Gastrocnemius medialis (tissue), 4 donors: ENCODE results near the gene CIART. TPM values are rescaled to one million over a fixed set of nuclear protein-coding genes. Genes with fewer than 3 reads are reported as not detected.

Source experiments
- ATAC-seq, 2 donors: fragments of 150-250 bp; one replicate each; pipeline ENCODE4 v1.9.1; 2016
- DNase-seq, 2 donors: peaks; one replicate each; pipeline ENCODE4 v3.0.0-alpha.2; 2019
- H3K27ac ChIP-seq, 4 donors: fragments of 200-600 bp; sonication (generic); 1 replicate in 1 of 4; 2 replicates in 3 of 4; pipeline ENCODE4 v1.5.1; 2016 to 2018; ENCODE audit warnings: mild to moderate bottlenecking in 2 of 4, moderate library complexity in 1 of 4
- H3K27me3 ChIP-seq, 3 donors: fragments of 200-600 bp; sonication (generic) in 2 of 3; 1 replicate in 1 of 3; 2 replicates in 2 of 3; pipeline versions ENCODE4 v1.5.1 to v1.6.0; 2016 to 2019; ENCODE audit warnings: mild to moderate bottlenecking in 1 of 3, moderate library complexity in 1 of 3
- H3K36me3 ChIP-seq, 2 donors: fragments of 200-600 bp; sonication (generic) in 1 of 2; one replicate each; pipeline ENCODE4 v1.5.1; 2017 to 2018
- H3K4me1 ChIP-seq, 2 donors: fragments of 200-600 bp; sonication (generic) in 1 of 2; one replicate each; pipeline ENCODE4 v1.5.1; 2016 to 2017; ENCODE audit warnings: mild to moderate bottlenecking in 2 of 2
- H3K4me3 ChIP-seq, 4 donors: fragments of 200-600 bp; sonication (generic) in 3 of 4; 1 replicate in 1 of 4; 2 replicates in 3 of 4; pipeline ENCODE4 v1.5.1; 2016 to 2019; ENCODE audit warnings: mild to moderate bottlenecking in 2 of 4
- H3K9me3 ChIP-seq, 3 donors: fragments of 200-600 bp; sonication (generic) in 2 of 3; 1 replicate in 1 of 3; 2 replicates in 2 of 3; pipeline ENCODE4 v1.5.1; 2016 to 2019
- POLR2A ChIP-seq, 2 donors: fragments of 450-650 bp; IDR thresholded peaks; one replicate each; pipeline ENCODE4 v1.6.1; 2017; ENCODE audit warnings: antibody characterized with exemption in 2 of 2, mild to moderate bottlenecking in 2 of 2, moderate library complexity in 2 of 2
- in situ Hi-C, 4 donors: fragments of 200-750 bp; cut with MboI; loops; one replicate each; pipeline versions ENCODE4 v1.15.0 to v1.8.0; 2017; ENCODE audit warnings: low sequenced_read_pairs in 4 of 4
- intact Hi-C: fragments of 100-400 bp; cut with DNase I; formaldehyde crosslinking; loops from one replicate; pipeline ENCODE4 v1.15.1; 2023; ENCODE audit warnings: low total_unique reads
- total RNA-seq, 4 donors: library from RNA; depleted of rRNA; stranded (reverse); fragments of >200 nt; gene quantifications; one replicate each; pipeline versions ENCODE4 v1.1.0 to v1.2.3, GENCODE V29; 2016
- TF ChIP-seq, protein P1 (sequence below), 5 experiments: fragments of 450-650 bp in 3 of 5; fragments of 200-600 bp in 2 of 5; sonication (generic) in 2 of 5; IDR thresholded peaks in 4 of 5; conservative IDR thresholded peaks in 1 of 5; 1 replicate in 4 of 5; 2 replicates in 1 of 5; pipeline ENCODE4 v1.5.1; 2016 to 2019; ENCODE audit warnings: antibody characterized with exemption in 5 of 5, mild to moderate bottlenecking in 3 of 5, moderate library complexity in 3 of 5

CIART gene
- total RNA-seq, 4 donors from 2014 or later = 8.2 to 15.8 (median 11.7) TPM

DNA sequence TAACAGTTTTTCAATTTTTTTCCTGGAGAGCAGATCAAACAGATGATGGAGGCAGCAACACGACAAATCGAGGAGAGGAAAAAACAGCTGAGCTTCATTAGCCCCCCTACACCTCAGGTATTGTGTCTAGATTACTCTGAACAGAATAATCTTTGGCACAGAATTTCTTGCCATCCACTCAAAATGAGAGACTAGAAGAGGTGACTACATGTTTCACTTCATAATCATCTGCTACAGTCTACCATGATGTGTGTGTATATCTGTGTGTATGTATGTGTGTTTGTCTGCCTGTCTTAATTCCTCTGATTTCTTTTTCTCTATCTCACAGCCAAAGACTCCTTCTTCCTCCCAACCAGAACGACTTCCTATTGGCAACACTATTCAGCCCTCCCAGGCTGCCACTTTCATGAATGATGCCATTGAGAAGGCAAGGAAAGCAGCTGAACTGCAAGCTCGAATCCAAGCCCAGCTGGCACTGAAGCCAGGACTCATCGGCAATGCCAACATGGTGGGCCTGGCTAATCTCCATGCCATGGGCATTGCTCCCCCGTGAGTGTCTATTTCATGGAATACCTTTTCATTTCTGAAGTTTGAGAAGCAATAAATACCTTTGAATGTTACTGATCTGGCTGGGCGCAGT, 50.4 kb downstream of the CIART start:
- ATAC-seq = no peak
- H3K27me3 ChIP-seq = no peaks in the 10 kb centered on the region
- in situ Hi-C loops = no loop called here
- DNase-seq = no peak
- intact Hi-C loops = no loop called here
- H3K36me3 ChIP-seq = peaks cover 5 to 98% of the 10 kb centered on the region in 2 donors
- H3K27ac ChIP-seq = no peak overlapping the region
- H3K4me3 ChIP-seq = no peak overlapping the region
- H3K4me1 ChIP-seq = no peaks in the 10 kb centered on the region
- H3K9me3 ChIP-seq = no peaks in the 10 kb centered on the region
- TF ChIP-seq POLR2A (IDR thresholded peaks at IDR 0.05) = no peak
- TF ChIP-seq, protein P1, sequence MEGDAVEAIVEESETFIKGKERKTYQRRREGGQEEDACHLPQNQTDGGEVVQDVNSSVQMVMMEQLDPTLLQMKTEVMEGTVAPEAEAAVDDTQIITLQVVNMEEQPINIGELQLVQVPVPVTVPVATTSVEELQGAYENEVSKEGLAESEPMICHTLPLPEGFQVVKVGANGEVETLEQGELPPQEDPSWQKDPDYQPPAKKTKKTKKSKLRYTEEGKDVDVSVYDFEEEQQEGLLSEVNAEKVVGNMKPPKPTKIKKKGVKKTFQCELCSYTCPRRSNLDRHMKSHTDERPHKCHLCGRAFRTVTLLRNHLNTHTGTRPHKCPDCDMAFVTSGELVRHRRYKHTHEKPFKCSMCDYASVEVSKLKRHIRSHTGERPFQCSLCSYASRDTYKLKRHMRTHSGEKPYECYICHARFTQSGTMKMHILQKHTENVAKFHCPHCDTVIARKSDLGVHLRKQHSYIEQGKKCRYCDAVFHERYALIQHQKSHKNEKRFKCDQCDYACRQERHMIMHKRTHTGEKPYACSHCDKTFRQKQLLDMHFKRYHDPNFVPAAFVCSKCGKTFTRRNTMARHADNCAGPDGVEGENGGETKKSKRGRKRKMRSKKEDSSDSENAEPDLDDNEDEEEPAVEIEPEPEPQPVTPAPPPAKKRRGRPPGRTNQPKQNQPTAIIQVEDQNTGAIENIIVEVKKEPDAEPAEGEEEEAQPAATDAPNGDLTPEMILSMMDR (IDR thresholded peaks at IDR 0.05 in 4 of 5, conservative IDR thresholded peaks at IDR 0.05 in 1 of 5) = no peak

Other genes with a start within 250 kb of the CIART start
- 10 to 100 TPM; 17.0 to 30.3 (median 24.7) TPM for gene VPS45, start 214.8 kb upstream of the CIART start, total RNA-seq
- 10 to 100 TPM; 24.3 to 57.7 (median 40.4) TPM for gene PLEKHO1, start 132.6 kb upstream of the CIART start, total RNA-seq
- 10 to 100 TPM; 15.1 to 44.9 (median 24.9) TPM for gene ANP32E, start 46.4 kb upstream of the CIART start, total RNA-seq
- 1 to 10 TPM in 1 of 4 donors, under 1 TPM in 2, not detected in 1; 0.20 to 3.8 (median 0.31) TPM for gene CA14, start 24.8 kb upstream of the CIART start, total RNA-seq
- 10 to 100 TPM; 41.2 to 63.8 (median 54.9) TPM for gene APH1A, start 13.5 kb upstream of the CIART start, total RNA-seq
- 1 to 10 TPM; 1.8 to 5.7 (median 4.8) TPM for gene C1orf54, start 9.8 kb upstream of the CIART start, total RNA-seq
- gene MRPS21, start 11.3 kb downstream of the CIART start, total RNA-seq = 10 to 100 TPM; 27.8 to 46.3 (median 31.5) TPM
- gene PRPF3, start 39.0 kb downstream of the CIART start, total RNA-seq = 10 to 100 TPM; 15.6 to 25.0 (median 19.3) TPM
- 10 to 100 TPM; 18.0 to 28.0 (median 23.1) TPM for gene RPRD2, start 81.6 kb downstream of the CIART start, total RNA-seq
- 10 to 100 TPM; 15.0 to 26.7 (median 18.4) TPM for gene TARS2, start 204.9 kb downstream of the CIART start, total RNA-seq
- 1 to 10 TPM; 1.5 to 8.5 (median 5.6) TPM for gene ECM1, start 225.6 kb downstream of the CIART start, total RNA-seq
- not detected for gene FALEC, start 233.2 kb downstream of the CIART start, total RNA-seq